Heart right ventricle (tissue), 16 donors: Measurements from ENCODE around the gene BUD13. TPM values are rescaled to one million over a fixed set of nuclear protein-coding genes. Genes with fewer than 3 reads are reported as not detected.

Experiments used
- ATAC-seq, 8 donors: fragments of 200-7000 bp; cut with Tn5 transposase; one replicate each; pipeline ENCODE4 v1.9.1; 2020; ENCODE audit warnings: mild to moderate bottlenecking in 8 of 8, moderate library complexity in 8 of 8, moderate number of reproducible peaks in 1 of 8
- DNase-seq, 2 donors: peaks; one replicate each; pipeline ENCODE4 v3.0.0-alpha.2; 2020
- H3K27ac ChIP-seq, 10 donors: fragments of 200-600 bp; sonication (generic) in 2 of 10; one replicate each; pipeline versions ENCODE4 v1.5.0 to v1.8.0; 2020 to 2022; ENCODE audit warnings: mild to moderate bottlenecking in 3 of 10
- H3K27me3 ChIP-seq, 7 donors: fragments of 200-600 bp; one replicate each; pipeline ENCODE4 v1.8.0; 2021 to 2022; ENCODE audit warnings: mild to moderate bottlenecking in 2 of 7
- H3K36me3 ChIP-seq, 9 donors: fragments of 200-600 bp; sonication (generic) in 1 of 9; one replicate each; pipeline versions ENCODE4 v1.5.0 to v1.8.0; 2020 to 2022; ENCODE audit warnings: mild to moderate bottlenecking in 2 of 9
- H3K4me1 ChIP-seq, 9 donors: fragments of 200-600 bp; sonication (generic) in 1 of 9; one replicate each; pipeline versions ENCODE4 v1.5.0 to v1.8.0; 2020 to 2022; ENCODE audit warnings: mild to moderate bottlenecking in 4 of 9
- H3K4me3 ChIP-seq, 10 donors: fragments of 200-600 bp; sonication (generic) in 2 of 10; one replicate each; pipeline versions ENCODE4 v1.5.0 to v1.8.0; 2020 to 2022; ENCODE audit warnings: mild to moderate bottlenecking in 7 of 10, moderate library complexity in 2 of 10
- H3K9me3 ChIP-seq, 11 donors: fragments of 200-600 bp in 10 of 11; sonication (generic) in 2 of 11; one replicate each; pipeline versions ENCODE4 v1.5.0 to v1.8.0; 2013 to 2022; ENCODE audit warnings: mild to moderate bottlenecking in 2 of 11, control low read depth in 1 of 11, moderate library complexity in 1 of 11
- WGBS, 2 donors: extraction: QIAGEN DNeasy Blood & Tissue Kit; methylation state at CpG; one replicate each; pipeline ENCODE4 v1.1.7; 2013; ENCODE audit warnings: inconsistent platforms in 1 of 2; 5-methylcytosine and 5-hydroxymethylcytosine counted together
- intact Hi-C, 10 donors: fragments of 100-400 bp; cut with DNase I; formaldehyde crosslinking; loops; one replicate each; pipeline versions ENCODE4 v1.11.1 to v1.14.2; 2022
- long read RNA-seq, 3 donors: library from polyadenylated mRNA; unstranded; transcript quantifications; one replicate each; pipeline ENCODE4 v2.0.0, GENCODE V29; 2020 to 2021
- polyA plus RNA-seq, 2 donors: library from polyadenylated mRNA; stranded (reverse); fragments of 200-250 nt; gene quantifications; one replicate each; pipeline ENCODE4 v1.2.3, GENCODE V29; 2013
- total RNA-seq, 10 donors: library from RNA; stranded (reverse); fragmentation: NEBNext Ultra II Directional in 3 of 10; extraction: Animal tissue kit (Norgen Biotek cat#: 25700) in 3 of 10; gene quantifications; one replicate each; pipeline versions ENCODE4 v1.2.1 to v1.2.4, GENCODE V29; 2021 to 2023
- TF ChIP-seq, protein P1 (sequence below), 9 donors: fragments of 200-600 bp; sonication (generic) in 2 of 9; IDR thresholded peaks; one replicate each; pipeline versions ENCODE4 v1.5.0 to v1.8.0; 2021 to 2022; ENCODE audit warnings: antibody characterized with exemption in 9 of 9, mild to moderate bottlenecking in 5 of 9, moderate library complexity in 1 of 9
- donor health status: Arrhythmogenic right ventricular cardiomyopathy.
- donor health status: ischemic (EF 13 %, LVEDD 7.1; RV severe dilation, severe dysfunction).
- donor health status: healthy with polysubstance abuse.
- donor health status: DM: no; HTN: yes; CAD: no.
- donor health status: DM: no; HTN: no; CAD: no.
- donor health status: ischemic (EF 25% LVEDD 6.9; RV normal size, moderate dysfunction).
- donor health status: ischemic (EF 25% LVEDD 5.7; RV mildly dilated, moderate dysfunction).
- donor health status: healthy.
- donor health status: DM: yes; HTN: yes; CAD: no.
- donor health status: Ischemic cardiomyopathy.
- donor health status: ischemic (EF 35%, LVEDD 5.7; RV mildly dilated, moderate dysfunction).
- donor health status: nonischemic (EF 11% LVEDD 7.7; RV severe dilation, severe dysfunction).
- donor health status: DM: yes; HTN: yes; CAD: no.
- donor health status: PGD.
- donor health status: ischemic (EF 29% LVEDD 5.4; RV normal size, mild dysfunction).
- donor health status: nonischemic (EF 23%, LVEDD 6.1; RV moderate dilation, normal function).

Gene BUD13, protein sequence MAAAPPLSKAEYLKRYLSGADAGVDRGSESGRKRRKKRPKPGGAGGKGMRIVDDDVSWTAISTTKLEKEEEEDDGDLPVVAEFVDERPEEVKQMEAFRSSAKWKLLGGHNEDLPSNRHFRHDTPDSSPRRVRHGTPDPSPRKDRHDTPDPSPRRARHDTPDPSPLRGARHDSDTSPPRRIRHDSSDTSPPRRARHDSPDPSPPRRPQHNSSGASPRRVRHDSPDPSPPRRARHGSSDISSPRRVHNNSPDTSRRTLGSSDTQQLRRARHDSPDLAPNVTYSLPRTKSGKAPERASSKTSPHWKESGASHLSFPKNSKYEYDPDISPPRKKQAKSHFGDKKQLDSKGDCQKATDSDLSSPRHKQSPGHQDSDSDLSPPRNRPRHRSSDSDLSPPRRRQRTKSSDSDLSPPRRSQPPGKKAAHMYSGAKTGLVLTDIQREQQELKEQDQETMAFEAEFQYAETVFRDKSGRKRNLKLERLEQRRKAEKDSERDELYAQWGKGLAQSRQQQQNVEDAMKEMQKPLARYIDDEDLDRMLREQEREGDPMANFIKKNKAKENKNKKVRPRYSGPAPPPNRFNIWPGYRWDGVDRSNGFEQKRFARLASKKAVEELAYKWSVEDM
- total RNA-seq = 1 to 10 TPM; 6.1 to 9.2 (median 7.0) TPM
- polyA plus RNA-seq = 1 to 10 TPM; 6.3 to 7.1 TPM
- long read RNA-seq, donor 1, partial matches to known transcripts = 15 of 20 reads
- long read RNA-seq, donor 1, other reads (novel, unspliced or antisense) = 3 of 20 reads
- long read RNA-seq, donor 2, partial matches to known transcripts = 1 of 4 reads
- long read RNA-seq, donor 2, other reads (novel, unspliced or antisense) = 2 of 4 reads
- long read RNA-seq, donor 3, transcript BUD13-201 (10 exons, 2,196 nt) = major isoform, 6 of 24 reads
- long read RNA-seq, donor 3, partial matches to known transcripts = 14 of 24 reads
- long read RNA-seq, donor 3, other reads (novel, unspliced or antisense) = 3 of 24 reads

DNA sequence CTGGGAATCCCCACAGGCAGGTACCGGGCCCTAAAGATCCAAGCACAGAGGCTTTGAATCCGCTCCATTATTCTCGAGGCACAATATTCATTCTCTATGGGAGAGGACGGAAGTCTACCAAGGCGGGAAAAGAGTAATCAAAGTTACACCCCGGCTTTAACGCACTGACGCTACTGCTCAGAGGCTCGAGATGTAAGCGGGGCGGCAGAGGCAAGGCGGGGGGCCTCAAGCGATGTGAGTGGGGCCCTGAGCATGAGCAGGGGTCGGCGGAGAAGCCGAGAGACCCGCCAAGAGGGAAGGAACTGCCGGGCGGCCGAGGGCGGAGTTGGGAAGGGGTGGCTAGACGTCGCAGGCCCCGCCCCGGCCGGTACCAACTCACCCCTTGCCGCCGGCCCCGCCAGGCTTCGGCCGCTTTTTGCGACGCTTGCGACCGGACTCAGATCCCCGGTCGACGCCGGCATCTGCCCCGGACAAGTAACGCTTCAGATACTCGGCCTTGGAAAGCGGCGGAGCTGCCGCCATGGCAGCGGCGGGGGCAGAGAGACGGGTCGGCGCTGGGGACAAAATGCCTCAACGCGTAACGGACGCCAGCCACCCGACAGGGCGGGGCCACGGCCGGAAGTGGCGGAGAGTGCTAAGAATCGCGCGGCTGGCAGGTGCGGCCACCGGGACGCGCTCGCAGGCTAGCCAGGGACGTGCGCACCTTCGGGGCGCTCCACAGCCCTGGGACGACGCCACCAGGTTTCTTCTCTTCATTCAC is at the start of gene BUD13:
Gene BUD13 (minus strand): TSS at position 545 of the 760 bp plus-strand sequence. CDS start 23 bp downstream, at position 522.
- H3K4me3 ChIP-seq = peak within 1 kb of the TSS; percentile 68 to 95 (median 89)
- peak within 1 kb of the TSS; percentile 65 to 97 (median 92) for H3K27ac ChIP-seq
- H3K9me3 ChIP-seq = no peaks in the 10 kb centered on the region
- 0% methylated on average over 71 to 73 of the region's 73 CpGs for WGBS, 2 donors
- peaks cover 0 to 45% (median 14%) of the 10 kb centered on the region in 9 donors for H3K36me3 ChIP-seq
- no peaks in the 10 kb centered on the region for H3K27me3 ChIP-seq
- DNase-seq (peak; percentile 92 to 94), ATAC-seq (peak; percentile 93 to 96 (median 95))
- intact Hi-C loops = no loop called here
- H3K4me1 ChIP-seq = peaks cover 6 to 36% (median 23%) of the 10 kb centered on the region in 9 donors
- TF ChIP-seq, protein P1, sequence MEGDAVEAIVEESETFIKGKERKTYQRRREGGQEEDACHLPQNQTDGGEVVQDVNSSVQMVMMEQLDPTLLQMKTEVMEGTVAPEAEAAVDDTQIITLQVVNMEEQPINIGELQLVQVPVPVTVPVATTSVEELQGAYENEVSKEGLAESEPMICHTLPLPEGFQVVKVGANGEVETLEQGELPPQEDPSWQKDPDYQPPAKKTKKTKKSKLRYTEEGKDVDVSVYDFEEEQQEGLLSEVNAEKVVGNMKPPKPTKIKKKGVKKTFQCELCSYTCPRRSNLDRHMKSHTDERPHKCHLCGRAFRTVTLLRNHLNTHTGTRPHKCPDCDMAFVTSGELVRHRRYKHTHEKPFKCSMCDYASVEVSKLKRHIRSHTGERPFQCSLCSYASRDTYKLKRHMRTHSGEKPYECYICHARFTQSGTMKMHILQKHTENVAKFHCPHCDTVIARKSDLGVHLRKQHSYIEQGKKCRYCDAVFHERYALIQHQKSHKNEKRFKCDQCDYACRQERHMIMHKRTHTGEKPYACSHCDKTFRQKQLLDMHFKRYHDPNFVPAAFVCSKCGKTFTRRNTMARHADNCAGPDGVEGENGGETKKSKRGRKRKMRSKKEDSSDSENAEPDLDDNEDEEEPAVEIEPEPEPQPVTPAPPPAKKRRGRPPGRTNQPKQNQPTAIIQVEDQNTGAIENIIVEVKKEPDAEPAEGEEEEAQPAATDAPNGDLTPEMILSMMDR (IDR thresholded peaks at IDR 0.05) = peak in 3 of 9 donors; percentile 12 to 23 (median 22)

DNA sequence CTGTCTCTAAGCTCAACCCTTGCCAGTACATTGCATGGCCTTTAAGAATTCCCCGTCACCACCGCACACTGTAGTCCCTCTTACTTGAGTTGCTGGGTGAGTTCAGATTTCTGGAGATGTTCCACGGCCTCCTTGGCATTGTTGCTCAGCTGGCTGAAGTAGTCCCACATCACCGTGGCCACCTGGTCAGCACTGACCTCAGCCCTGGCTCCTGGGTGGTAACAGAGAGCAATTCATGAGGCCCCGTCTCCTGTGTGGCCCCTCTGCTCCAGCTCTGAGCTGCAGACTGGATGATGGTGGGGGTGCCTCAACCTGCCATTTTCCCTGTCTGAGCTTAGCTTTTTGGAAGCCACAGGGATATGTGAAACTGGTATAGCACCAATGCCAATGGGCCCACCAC is 49.8 kb upstream of the BUD13 start:
- Histone ChIP-seq H3K27me3 (no peaks in the 10 kb centered on the region), H3K36me3 (no peaks in the 10 kb centered on the region), H3K27ac (no peak overlapping the region), H3K4me1 (no peaks in the 10 kb centered on the region), H3K4me3 (no peak overlapping the region), H3K9me3 (no peaks in the 10 kb centered on the region)
- intact Hi-C loops = no loop called here
- TF ChIP-seq, protein P1 (IDR thresholded peaks at IDR 0.05) = no peak
- ATAC-seq = no peak
- 75 to 77% methylated on average over 5 of the region's 5 CpGs for WGBS, 2 donors
- no peak for DNase-seq

DNA sequence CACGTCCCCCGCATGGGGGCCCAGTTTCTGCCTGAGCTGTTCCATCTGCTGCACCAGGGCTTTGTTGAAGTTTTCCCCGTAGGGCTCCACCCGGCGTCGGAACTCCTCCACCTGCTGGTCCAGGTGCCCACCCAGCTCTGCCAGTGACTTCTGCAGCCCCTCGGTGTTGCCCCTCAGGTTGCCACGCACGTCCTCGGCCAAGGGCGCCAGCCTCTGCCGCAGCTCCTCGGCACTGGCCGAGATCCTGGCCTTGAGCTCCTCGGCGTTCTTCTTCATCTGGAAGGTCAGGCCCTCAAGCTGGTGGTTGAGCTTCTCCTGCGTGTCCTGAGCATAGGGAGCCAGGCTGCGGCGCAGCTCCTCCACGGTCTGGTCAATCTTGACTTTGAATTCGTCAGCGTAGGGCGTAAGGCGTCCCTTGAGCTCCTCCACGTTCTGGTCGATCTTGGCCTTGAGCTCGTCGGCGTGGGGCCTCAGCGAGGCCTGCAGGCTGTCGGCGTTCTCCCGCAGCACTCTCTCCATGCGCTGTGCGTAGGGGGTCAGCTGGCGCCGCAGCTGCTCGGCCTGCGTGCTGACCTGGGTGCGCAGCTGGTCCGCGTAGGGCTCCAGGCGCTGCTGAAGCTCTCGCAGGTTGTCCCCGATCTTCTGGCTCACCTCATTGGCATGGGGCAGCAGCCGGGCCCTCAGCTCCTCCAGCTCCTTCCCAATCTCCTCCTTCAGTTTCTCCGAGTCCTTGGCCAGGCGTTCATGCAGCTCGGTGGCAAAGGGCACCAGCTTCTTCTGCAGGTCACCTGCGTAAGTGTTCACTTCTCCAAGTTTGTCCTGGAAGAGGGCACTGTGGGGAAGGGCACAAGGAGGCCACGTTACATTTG is 48.5 kb upstream of the BUD13 start:
- Histone ChIP-seq H3K4me3 (no peak overlapping the region), H3K36me3 (no peaks in the 10 kb centered on the region), H3K27me3 (no peaks in the 10 kb centered on the region), H3K27ac (no peak overlapping the region), H3K9me3 (no peaks in the 10 kb centered on the region), H3K4me1 (no peaks in the 10 kb centered on the region)
- WGBS, 2 donors = 92 to 95% methylated on average over 51 of the region's 51 CpGs
- TF ChIP-seq, protein P1 (IDR thresholded peaks at IDR 0.05) = no peak
- intact Hi-C loops = no loop called here
- DNase-seq = no peak
- no peak for ATAC-seq
